GM23248 (cell line): ENCODE data around the gene SLC7A10. TPM values are rescaled to one million over a fixed set of nuclear protein-coding genes. Genes with fewer than 3 reads are reported as not detected.

Experiments used
- DNase-seq: peaks from one replicate; pipeline ENCODE4 v3.0.0-alpha.2; 2015
- H2AFZ ChIP-seq: fragments of 200-600 bp; sonication (generic); 2 replicates; pipeline ENCODE4 v1.6.1; 2016; ENCODE audit warnings: antibody characterized with exemption
- H3F3A ChIP-seq: fragments of 200-600 bp; sonication (generic); 2 replicates; pipeline ENCODE4 v1.6.1; 2016; ENCODE audit warnings: mild to moderate bottlenecking, antibody characterized with exemption, mixed run types; ENCODE audit not compliant: insufficient read depth
- H3K27ac ChIP-seq: fragments of 200-600 bp; sonication (generic); 2 replicates; pipeline ENCODE4 v1.5.1; 2016; ENCODE audit warnings: mild to moderate bottlenecking
- H3K27me3 ChIP-seq: fragments of 200-600 bp; sonication (generic); replicated peaks from 2 replicates; pipeline ENCODE4 v1.6.1; 2016; ENCODE audit warnings: mild to moderate bottlenecking; ENCODE audit not compliant: insufficient read depth
- H3K36me3 ChIP-seq: fragments of 200-600 bp; sonication (generic); 2 replicates; pipeline ENCODE4 v1.6.1; 2016; ENCODE audit warnings: low read depth, mild to moderate bottlenecking
- H3K4me1 ChIP-seq: fragments of 200-600 bp; sonication (generic); 2 replicates; pipeline ENCODE4 v1.6.1; 2016; ENCODE audit warnings: mild to moderate bottlenecking; ENCODE audit not compliant: insufficient read depth
- H3K4me2 ChIP-seq: fragments of 200-600 bp; sonication (generic); one replicate; pipeline ENCODE4 v1.6.1; 2016; ENCODE audit warnings: mild to moderate bottlenecking; ENCODE audit not compliant: unreplicated experiment
- H3K4me3 ChIP-seq: fragments of 200-600 bp; sonication (generic); 2 replicates; pipeline ENCODE4 v1.5.1; 2016; ENCODE audit warnings: mild to moderate bottlenecking
- H3K79me2 ChIP-seq: fragments of 200-600 bp; sonication (generic); 2 replicates; pipeline ENCODE4 v1.6.1; 2016; ENCODE audit warnings: mild to moderate bottlenecking; ENCODE audit not compliant: insufficient read depth
- H3K9ac ChIP-seq: fragments of 200-600 bp; sonication (generic); 2 replicates; pipeline ENCODE4 v1.6.1; 2016; ENCODE audit warnings: mild to moderate bottlenecking
- H3K9me2 ChIP-seq: fragments of 200-600 bp; sonication (generic); 2 replicates; pipeline ENCODE4 v1.6.1; 2016; ENCODE audit warnings: mixed run types, mild to moderate bottlenecking, moderate library complexity; ENCODE audit not compliant: insufficient read depth
- H3K9me3 ChIP-seq: fragments of 200-600 bp; sonication (generic); one replicate; pipeline ENCODE4 v1.6.1; 2017; ENCODE audit warnings: low read depth
- H4K20me1 ChIP-seq: fragments of 200-600 bp; sonication (generic); 2 replicates; pipeline ENCODE4 v1.6.0; 2016; ENCODE audit not compliant: insufficient read depth
- EZH2 ChIP-seq: fragments of 200-600 bp; sonication (generic); IDR thresholded peaks from 2 replicates; pipeline ENCODE4 v1.6.1; 2018; ENCODE audit warnings: antibody characterized with exemption, mild to moderate bottlenecking; ENCODE audit not compliant: insufficient read depth, poor library complexity, severe bottlenecking
- EZH2phosphoT487 ChIP-seq: fragments of 200-600 bp; sonication (generic); IDR thresholded peaks from 2 replicates; pipeline ENCODE4 v1.6.1; 2018; ENCODE audit warnings: antibody characterized with exemption, moderate library complexity, mild to moderate bottlenecking, low read depth; ENCODE audit not compliant: insufficient read depth
- WGBS, 2 experiments: methylation state at CpG; one replicate each; pipeline ENCODE4 v1.1.6; 2015 to 2017; ENCODE audit warnings: low lambda C conversion rate in 2 of 2, low coverage in 1 of 2; ENCODE audit errors: missing lambda C conversion rate in 2 of 2; 5-methylcytosine and 5-hydroxymethylcytosine counted together
- in situ Hi-C: fragments of 300-500 bp; cut with MboI; formaldehyde crosslinking; loops from 2 replicates; pipeline ENCODE4 v1.15.0; 2020
- polyA plus RNA-seq: library from polyadenylated mRNA; unstranded; fragments of >200 nt; fragmentation: Nextera tagmentation; extraction: Ambion mirVana; gene quantifications from 2 replicates; pipeline ENCODE4 v1.2.1, GENCODE V29; 2016
- total RNA-seq: library from RNA; depleted of rRNA; stranded (reverse); fragments of >200 nt; shearing (Covaris generic); gene quantifications from 2 replicates; pipeline ENCODE4 v1.2.3, GENCODE V29; 2014

The SLC7A10 gene
- total and polyA plus RNA-seq, 2 experiments from 2014 or later: not detected

- TF ChIP-seq EZH2 (no peak), EZH2phosphoT487 (no peak)
- in situ Hi-C loops: no loop called here
- Histone ChIP-seq H3K9me2 (no peaks in the 10 kb centered on the region), H3K4me1 (peaks cover 5% of the 10 kb centered on the region; the same call in 1 of the 2 replicates), H3K4me2 (no peak overlapping the region), H3K4me3 (no peak overlapping the region), H2AFZ (no peak overlapping the region), H3F3A (no peaks in the 10 kb centered on the region), H3K79me2 (no peaks in the 10 kb centered on the region), H3K27ac (no peak overlapping the region), H3K27me3 (no peaks in the 10 kb centered on the region), H3K9ac (no peak overlapping the region), H4K20me1 (no peaks in the 10 kb centered on the region), H3K9me3 (no peaks in the 10 kb centered on the region), H3K36me3 (no peaks in the 10 kb centered on the region)
- DNase-seq: no peak
- 68 to 74% methylated on average over 11 of the region's 11 CpGs for WGBS, 2 experiments
These were observed 39.0 kb downstream of the SLC7A10 start for GRCh38 chr19:33186431-33187182.

- peak; percentile 90 for DNase-seq
- peaks cover 6% of the 10 kb centered on the region for H3F3A ChIP-seq
- peaks cover 5% of the 10 kb centered on the region for H3K4me1 ChIP-seq
- in situ Hi-C loops: no loop called here
- no peaks in the 10 kb centered on the region for H3K27me3 ChIP-seq
- peak overlapping the region; percentile 58 for H3K4me3 ChIP-seq
- H2AFZ ChIP-seq: peak overlapping the region; percentile 18; the same call in 1 of the 2 replicates
- no peak for TF ChIP-seq EZH2phosphoT487
- TF ChIP-seq EZH2: no peak
- H3K9ac ChIP-seq: peak overlapping the region; percentile 60
- H3K36me3 ChIP-seq: no peaks in the 10 kb centered on the region
- peak overlapping the region; percentile 83 for H3K4me2 ChIP-seq
- 1% methylated on average over 37 to 38 of the region's 38 CpGs for WGBS, 2 experiments
- peaks cover 10% of the 10 kb centered on the region for H3K79me2 ChIP-seq
- H3K9me3 ChIP-seq: no peaks in the 10 kb centered on the region
- H4K20me1 ChIP-seq: no peaks in the 10 kb centered on the region
- H3K9me2 ChIP-seq: no peaks in the 10 kb centered on the region
- H3K27ac ChIP-seq: peak overlapping the region; percentile 73
These were observed 48.2 kb downstream of the SLC7A10 start for GRCh38 chr19:33177417-33177979.

DNA sequence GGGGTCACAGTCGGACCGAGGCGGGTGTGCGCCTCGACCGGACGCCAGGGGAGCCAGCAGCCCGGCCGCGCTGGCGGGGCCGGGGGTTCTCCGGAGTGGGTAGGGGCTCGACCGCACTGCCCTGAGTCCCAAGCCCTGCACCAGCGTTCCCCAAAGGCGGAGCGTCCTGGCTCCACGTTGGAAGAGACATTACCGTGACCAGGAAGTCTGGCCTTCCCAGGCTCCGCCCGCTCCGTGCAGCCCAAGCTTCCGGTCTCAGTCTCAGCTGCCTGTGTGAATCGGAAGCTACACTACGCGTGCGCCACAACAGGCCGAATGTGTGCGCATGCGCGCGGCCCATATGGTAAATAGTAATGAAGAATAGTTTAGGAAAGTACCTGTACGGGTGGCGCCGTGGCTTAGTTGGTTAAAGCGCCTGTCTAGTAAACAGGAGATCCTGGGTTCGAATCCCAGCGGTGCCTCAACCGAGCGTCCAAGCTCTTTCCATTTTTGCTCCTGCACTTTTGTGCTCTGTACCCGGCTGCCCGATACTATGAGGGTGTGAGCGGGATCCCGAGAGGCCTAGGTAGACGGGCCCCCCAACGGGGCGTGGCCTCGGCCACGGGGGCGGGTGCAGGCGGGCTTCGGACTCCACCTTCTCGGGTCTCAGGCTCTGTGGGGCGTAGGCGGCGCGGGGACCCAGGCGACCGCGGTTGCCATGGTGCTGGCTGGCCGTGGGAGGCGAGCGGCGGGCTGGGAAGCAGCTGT is 48.8 kb downstream of the SLC7A10 start:
- Histone ChIP-seq H3K9ac (peak overlapping the region; percentile 91), H3K27ac (peak overlapping the region; percentile 81), H2AFZ (peak overlapping the region; percentile 85), H3K4me3 (peak overlapping the region; percentile 79), H3K27me3 (no peaks in the 10 kb centered on the region), H3K36me3 (no peaks in the 10 kb centered on the region), H3K4me1 (peaks cover 10% of the 10 kb centered on the region), H3F3A (peaks cover 9% of the 10 kb centered on the region), H3K9me2 (no peaks in the 10 kb centered on the region), H3K4me2 (peak overlapping the region; percentile 83), H4K20me1 (no peaks in the 10 kb centered on the region), H3K79me2 (peaks cover 10% of the 10 kb centered on the region), H3K9me3 (no peaks in the 10 kb centered on the region)
- no peak for TF ChIP-seq EZH2phosphoT487
- no peak for TF ChIP-seq EZH2
- in situ Hi-C loops: no loop called here
- WGBS, 2 experiments: 1% methylated on average over 52 to 65 of the region's 65 CpGs
- DNase-seq: peak; percentile 98

DNA sequence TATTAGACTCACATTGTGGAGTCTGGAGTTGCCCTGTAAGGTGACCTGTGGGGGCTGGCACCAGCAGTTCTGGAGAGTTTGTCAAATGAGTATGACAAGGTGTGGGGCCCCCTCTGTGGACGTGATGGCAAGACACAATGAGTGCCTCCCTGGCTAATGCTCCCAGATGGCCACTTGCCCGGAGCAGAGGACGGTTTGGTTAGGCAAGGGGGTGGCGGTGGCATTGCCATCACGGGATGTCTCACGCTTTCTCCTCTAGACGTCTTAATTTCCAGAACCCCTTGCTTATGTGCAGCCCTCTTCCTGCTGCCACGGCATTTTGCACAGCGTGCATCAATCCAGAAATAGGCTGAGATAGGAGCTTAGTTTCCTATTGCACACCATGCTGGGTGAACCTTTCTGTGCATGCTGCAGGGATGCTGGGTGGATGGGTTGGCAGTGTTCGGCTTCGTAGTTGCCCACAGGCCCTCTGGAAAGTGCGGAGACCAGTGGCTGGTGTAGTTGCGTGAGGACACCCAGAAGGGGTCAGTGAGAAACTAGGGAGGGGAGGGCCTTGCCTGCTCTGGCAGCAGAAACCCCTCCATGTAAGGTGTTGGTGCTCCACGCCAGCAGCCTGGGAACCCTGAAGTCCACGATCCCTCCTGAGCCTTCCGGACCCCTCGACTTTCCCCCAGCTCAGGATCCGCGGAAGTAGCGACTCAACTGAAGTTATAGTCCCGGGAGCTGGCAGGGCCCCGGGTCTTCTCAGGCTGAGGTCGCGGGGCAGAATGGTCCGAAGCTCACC is 49.6 kb downstream of the SLC7A10 start:
- H2AFZ ChIP-seq: peak overlapping the region; percentile 85
- no peaks in the 10 kb centered on the region for H3K9me2 ChIP-seq
- TF ChIP-seq EZH2phosphoT487 (no peak), EZH2 (no peak)
- H3K27ac ChIP-seq: peak overlapping the region; percentile 81
- H3K9ac ChIP-seq: peak overlapping the region; percentile 91
- peak overlapping the region; percentile 79 for H3K4me3 ChIP-seq
- peaks cover 13% of the 10 kb centered on the region for H3K4me1 ChIP-seq
- peaks cover 9% of the 10 kb centered on the region for H3F3A ChIP-seq
- peak overlapping the region; percentile 66 for H3K4me2 ChIP-seq
- H3K36me3 ChIP-seq: no peaks in the 10 kb centered on the region
- peak; percentile 64 for DNase-seq
- 14 to 15% methylated on average over 24 to 25 of the region's 25 CpGs for WGBS, 2 experiments
- in situ Hi-C loops: no loop called here
- H3K79me2 ChIP-seq: peaks cover 10% of the 10 kb centered on the region
- no peaks in the 10 kb centered on the region for H3K9me3 ChIP-seq
- H4K20me1 ChIP-seq: no peaks in the 10 kb centered on the region
- no peaks in the 10 kb centered on the region for H3K27me3 ChIP-seq
